ENCODE results near the gene CKAP2L. TPM values are rescaled to one million over a fixed set of nuclear protein-coding genes. Genes with fewer than 3 reads are reported as not detected.
A peak's percentile ranks its signal among the peaks of the same experiment; 100 is the strongest.

The CKAP2L gene
- total RNA-seq, 2 donors from 2014 or later: 1.4 to 4.7 TPM

DNA sequence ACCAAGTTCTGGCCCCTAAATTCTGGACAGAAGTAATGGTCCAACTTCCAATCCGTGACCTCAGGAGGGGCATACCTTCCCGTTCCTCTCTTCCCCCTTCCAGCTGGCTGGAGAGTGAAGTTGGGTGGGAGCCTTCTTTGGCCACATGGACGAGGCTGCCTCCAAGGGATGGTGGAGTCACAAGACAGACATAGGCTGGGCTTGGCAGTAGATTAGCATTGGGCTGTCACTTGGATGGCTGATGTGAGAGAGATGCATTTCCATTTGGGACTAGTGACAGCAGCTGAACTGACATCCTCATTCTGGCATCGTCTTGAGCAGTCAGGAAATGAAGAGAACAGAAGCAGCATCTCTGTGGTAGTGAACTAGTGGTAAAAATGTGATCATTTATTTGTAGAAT lies 31.0 kb downstream of the CKAP2L start:
- no peak for ATAC-seq
- intact Hi-C loops (cut with DNase I, micrococcal nuclease): no loop called here
- no peak for DNase-seq

DNA sequence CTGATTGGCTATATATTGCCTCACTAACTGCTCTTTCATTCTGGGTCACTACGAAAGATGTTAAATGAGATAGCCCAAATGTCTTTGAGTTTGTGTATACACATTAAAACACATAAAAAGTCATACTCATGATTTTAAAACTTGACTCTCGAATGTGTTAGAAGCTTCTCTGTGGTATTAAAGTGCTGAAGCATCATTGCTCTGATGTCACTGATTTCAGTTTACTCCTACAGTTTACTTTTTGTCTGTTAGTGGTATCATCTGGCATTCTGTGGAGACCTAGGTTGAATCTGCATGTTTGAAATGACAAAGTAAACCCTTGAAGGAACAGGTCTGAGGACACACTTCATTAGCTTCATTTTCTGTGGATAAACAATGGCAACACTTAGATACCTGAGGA lies 32.9 kb downstream of the CKAP2L start:
- intact Hi-C loops (cut with DNase I, micrococcal nuclease): no loop called here
- DNase-seq (no peak), ATAC-seq (no peak)

- ATAC-seq (no peak), DNase-seq (no peak)
- intact Hi-C loops (cut with DNase I, micrococcal nuclease): no loop called here
Measured at GRCh38 chr2:112730791-112731190, 33.6 kb downstream of the CKAP2L start.

DNA sequence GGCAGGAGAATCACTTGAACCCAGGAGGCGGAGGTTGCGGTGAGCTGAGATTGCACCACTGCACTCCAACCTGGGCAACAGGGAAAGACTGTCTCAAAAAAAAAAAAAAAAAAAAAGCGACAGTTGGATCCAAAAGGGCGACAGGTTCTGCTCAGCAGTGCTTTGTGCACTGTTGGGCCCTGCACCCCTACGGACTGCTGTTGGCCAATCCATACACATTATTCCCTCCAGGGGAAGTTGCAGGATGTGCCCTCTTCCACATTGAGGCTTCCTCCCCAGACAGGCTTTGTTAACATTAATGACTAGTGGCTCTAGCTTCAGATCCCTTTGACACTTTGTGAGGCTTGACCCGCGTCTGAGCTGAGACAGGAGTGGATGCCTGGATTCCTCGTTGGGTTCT lies 34.2 kb downstream of the CKAP2L start:
- ATAC-seq (no peak), DNase-seq (no peak)
- intact Hi-C loops (cut with DNase I, micrococcal nuclease): no loop called here

DNA sequence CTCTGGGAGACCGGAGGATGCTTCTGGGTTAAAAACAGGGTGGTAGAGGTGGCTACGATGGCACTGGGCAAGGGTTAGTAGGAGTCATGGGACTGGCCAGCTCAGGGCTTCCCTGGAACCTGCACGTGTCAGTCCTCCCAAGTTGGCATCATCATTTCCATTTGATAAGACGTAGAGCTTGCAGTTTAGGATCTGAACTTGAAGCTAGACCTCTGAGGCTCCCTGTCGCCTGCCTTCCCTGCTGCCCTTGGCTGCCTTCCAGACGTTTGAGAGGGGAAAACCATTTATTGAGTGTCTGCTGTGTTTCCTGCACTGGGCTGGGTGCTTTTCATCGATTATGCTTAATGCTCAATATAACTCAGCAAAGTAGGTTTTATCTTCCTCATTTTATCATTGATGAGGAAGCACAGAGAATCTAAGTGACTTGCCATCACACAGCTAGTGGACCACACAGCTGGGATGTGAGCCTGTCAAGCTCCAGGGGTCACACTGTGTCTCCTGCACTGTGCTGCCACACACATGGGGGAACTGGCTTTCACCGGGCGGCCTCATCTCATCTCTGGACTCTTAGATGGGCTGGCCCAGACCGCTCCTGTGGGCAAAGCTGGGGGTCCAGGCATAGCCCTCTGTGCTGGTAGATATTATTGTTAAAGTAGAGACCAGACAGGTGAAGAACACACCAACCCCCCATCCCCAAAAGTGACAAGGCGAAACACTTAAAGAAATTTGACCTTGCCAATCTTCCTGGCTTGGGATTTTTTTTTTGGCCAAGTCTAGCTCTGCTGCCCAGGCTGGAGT lies 35.8 kb downstream of the CKAP2L start:
- ATAC-seq (no peak), DNase-seq (no peak)
- intact Hi-C loops (cut with DNase I, micrococcal nuclease): loop anchor here (5.0 to 10.0 kb wide), 2 partner anchors 101 to 104 kb away; no protein-coding TSS in a partner anchor

- intact Hi-C loops (cut with DNase I, micrococcal nuclease): loop anchor here (5.0 to 10.0 kb wide), 2 partner anchors 101 to 103 kb away; no protein-coding TSS in a partner anchor
- ATAC-seq (no peak), DNase-seq (no peak)
Measured at GRCh38 chr2:112728029-112728362, 36.4 kb downstream of the CKAP2L start.

GRCh38 chr2:112727276-112728028 lies 37.0 kb downstream of the CKAP2L start:
- no peak for ATAC-seq
- intact Hi-C loops (cut with DNase I, micrococcal nuclease): loop anchor here (5.0 to 10.0 kb wide), 2 partner anchors 100 to 103 kb away; no protein-coding TSS in a partner anchor
- no peak for DNase-seq

- intact Hi-C loops (cut with DNase I, micrococcal nuclease): loop anchor here (5.0 to 10.0 kb wide), 2 partner anchors 99 to 102 kb away; no protein-coding TSS in a partner anchor
- peak; percentile 85 to 92 for DNase-seq
- ATAC-seq: peak; percentile 93
Measured at GRCh38 chr2:112726487-112727190, 37.8 kb downstream of the CKAP2L start.

GRCh38 chr2:112725545-112726457 lies 38.6 kb downstream of the CKAP2L start:
- intact Hi-C loops (cut with DNase I, micrococcal nuclease): loop anchor here (5.0 to 10.0 kb wide), 2 partner anchors 98 to 101 kb away; no protein-coding TSS in a partner anchor
- DNase-seq (no peak), ATAC-seq (peak; percentile 11)

DNA sequence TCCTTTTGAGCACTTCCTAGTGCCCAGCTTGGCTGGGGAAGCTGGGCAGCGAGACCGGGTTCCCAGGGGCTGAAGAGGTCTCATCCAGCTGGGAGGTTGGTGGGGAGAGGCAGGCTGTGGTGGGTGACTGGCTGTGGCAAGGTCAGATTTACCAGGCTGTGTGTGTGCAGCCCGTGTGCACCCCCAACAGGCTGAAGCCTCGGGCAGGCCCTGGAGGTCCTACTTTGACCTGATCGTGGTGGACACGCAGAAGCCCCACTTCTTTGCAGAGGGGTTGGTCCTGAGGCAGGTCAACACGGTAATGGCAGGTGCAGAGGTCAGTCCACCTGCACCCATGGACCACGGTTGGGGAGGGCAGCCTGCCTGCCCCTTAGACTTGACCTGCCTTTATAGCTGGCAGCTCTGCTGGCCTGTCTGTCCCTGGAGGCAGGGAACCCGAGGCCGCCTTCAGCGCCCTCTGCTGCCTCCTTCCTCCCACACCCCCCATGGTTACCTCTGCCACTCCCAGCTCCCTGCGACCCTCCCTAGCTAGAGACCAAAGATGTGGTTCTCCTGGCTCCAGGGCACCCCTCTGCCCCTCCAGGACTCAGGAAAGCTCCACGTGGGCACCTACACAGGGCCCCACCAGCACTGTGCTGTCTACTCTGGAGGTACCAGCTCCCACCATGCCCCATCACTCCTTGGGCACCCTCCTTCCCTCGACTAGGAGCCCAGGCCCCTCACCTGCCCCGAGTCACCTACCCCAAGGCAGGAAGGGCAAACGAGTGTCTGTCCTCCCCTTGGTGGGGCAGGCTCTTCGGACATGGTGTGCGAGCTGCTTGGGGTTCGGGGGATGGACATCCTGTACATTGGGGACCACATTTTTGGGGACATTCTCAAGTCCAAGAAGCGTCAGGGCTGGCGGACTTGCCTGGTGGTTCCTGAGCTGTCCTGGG lies 39.6 kb downstream of the CKAP2L start:
- intact Hi-C loops (cut with DNase I, micrococcal nuclease): loop anchor here (5.0 to 10.0 kb wide), 2 partner anchors 98 to 100 kb away; no protein-coding TSS in a partner anchor
- no peak for DNase-seq
- no peak for ATAC-seq

- no peak for DNase-seq
- intact Hi-C loops (cut with DNase I, micrococcal nuclease): loop anchor here in 1 of 2 donors (10.0 kb wide), 1 partner anchor 99 kb away; no protein-coding TSS in a partner anchor
- ATAC-seq: no peak
Measured at GRCh38 chr2:112723995-112724394, 40.4 kb downstream of the CKAP2L start.

DNA sequence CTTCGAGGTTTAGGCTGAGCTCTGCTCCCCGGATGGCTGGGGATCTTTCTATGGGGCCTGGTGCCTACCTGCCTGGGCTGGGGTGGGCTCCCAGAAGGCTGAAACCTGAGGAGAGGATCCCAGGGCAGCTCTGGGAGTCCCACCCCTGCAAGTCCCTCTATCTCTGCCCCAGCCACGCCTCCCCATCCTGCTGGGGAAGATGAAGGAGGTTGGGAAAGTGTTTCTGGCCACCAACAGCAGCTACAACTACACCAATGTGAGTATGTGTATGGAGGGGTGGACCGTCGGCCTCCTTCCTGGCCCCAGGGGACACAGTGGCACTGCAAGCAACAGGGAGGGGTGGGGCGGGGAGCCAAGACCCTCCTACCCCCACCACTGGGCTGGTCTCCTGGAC lies 40.9 kb downstream of the CKAP2L start:
- intact Hi-C loops (cut with DNase I, micrococcal nuclease): loop anchor here in 1 of 2 donors (10.0 kb wide), 1 partner anchor 99 kb away; no protein-coding TSS in a partner anchor
- no peak for ATAC-seq
- no peak for DNase-seq

GRCh38 chr2:112722816-112723546 lies 41.4 kb downstream of the CKAP2L start:
- ATAC-seq (no peak), DNase-seq (no peak)
- intact Hi-C loops (cut with DNase I, micrococcal nuclease): loop anchor here in 1 of 2 donors (10.0 kb wide), 1 partner anchor 98 kb away; no protein-coding TSS in a partner anchor

DNA sequence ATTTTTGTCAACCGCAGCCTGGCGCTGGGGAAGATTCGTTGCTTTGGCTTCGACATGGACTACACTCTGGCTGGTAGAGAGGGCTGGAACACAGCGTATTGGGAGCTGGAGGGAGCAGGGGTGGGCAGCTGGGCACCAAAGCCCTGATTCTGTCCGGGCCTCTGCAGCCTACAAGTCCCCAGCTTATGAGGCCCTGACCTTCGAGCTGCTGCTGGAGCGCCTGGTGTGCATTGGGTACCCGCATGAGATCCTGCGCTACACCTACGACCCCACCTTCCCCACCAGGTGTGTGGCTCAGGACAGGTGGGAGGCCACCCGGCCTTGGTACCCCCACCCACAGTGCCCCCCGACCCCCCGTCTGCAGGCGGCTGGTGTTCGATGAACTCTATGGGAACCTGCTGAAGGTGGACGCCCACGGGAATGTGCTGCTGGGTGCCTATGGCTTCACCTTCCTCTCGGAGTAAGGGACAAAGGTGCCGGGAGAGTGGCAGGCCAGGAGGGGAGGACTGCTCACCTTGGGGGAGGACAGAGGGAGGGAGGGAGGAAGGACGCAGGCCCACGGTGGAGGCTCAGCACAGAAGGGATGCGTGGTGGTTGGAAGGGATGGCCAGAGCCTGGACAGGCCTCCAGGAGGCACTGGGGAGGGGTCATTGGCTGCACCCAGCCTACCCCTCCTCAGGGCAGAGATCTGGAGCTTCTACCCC lies 42.4 kb downstream of the CKAP2L start:
- DNase-seq (no peak), ATAC-seq (no peak)
- intact Hi-C loops (cut with DNase I, micrococcal nuclease): loop anchor here in 1 of 2 donors (10.0 kb wide), 1 partner anchor 97 kb away; no protein-coding TSS in a partner anchor

DNA sequence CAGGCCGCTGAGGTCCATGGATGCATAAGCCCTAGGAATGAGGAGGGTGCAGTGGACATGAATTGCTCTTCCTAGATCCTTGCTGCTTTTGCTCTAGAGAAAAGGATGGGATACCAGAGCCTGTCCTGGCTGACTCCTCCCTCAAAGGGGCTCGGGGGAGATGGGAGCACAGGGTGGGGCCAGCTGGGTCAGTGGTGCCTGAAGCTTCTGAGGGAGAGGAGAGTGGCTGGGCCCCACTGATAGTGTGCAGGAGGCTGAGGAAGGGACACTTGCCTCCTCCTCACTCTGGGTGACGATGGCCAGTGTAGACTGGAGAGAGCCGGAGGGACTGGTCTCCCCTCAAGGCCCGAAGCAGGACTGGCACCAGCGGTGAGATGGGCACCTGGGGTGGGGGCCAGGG lies 43.6 kb downstream of the CKAP2L start, which contains the start of gene NT5DC4:
Gene NT5DC4, plus strand, starts transcription at position 236 of the 400 bp plus-strand sequence. Its CDS starts 60 bp downstream, at position 296.
- intact Hi-C loops (cut with DNase I, micrococcal nuclease): loop anchor here in 1 of 2 donors (10.0 kb wide), 1 partner anchor 96 kb away; no protein-coding TSS in a partner anchor
- ATAC-seq (no peak), DNase-seq (no peak)
